IMR-90 (cell line): ENCODE data around the gene PNISR. TPM values are rescaled to one million over a fixed set of nuclear protein-coding genes. Genes with fewer than 3 reads are reported as not detected.

ENCODE experiments used
- ATAC-seq: fragments of 200-7000 bp; cut with Tn5 transposase; 2 replicates; pipeline ENCODE4 v1.9.1; 2020; ENCODE audit warnings: low read depth, mild to moderate bottlenecking, moderate library complexity
- BruUV-seq: library from RNA; stranded (reverse); fragments of 400-500 nt; replicated peaks from 2 replicates; lab custom pipeline; 2021; lab: Mats Ljungman, UMichigan
- CTCF ChIA-PET: fragments of 300-600 bp; formaldehyde crosslinking; extraction: SDS; loops from one replicate; lab custom pipeline; 2021; ENCODE audit warnings: antibody characterized with exemption; lab: Yijun Ruan, JAX
- POLR2A ChIA-PET: fragments of 300-600 bp; sonication (Branson Sonifier 250); formaldehyde crosslinking; loops from one replicate; lab custom pipeline; 2022; ENCODE audit warnings: antibody characterized with exemption; ENCODE audit not compliant: unreplicated experiment; lab: Charles Lee
- DNase-seq: peaks from one replicate; pipeline ENCODE4 v3.0.0; 2013
- H2AFZ ChIP-seq: replicated peaks from 2 replicates; pipeline ENCODE3; 2013; ENCODE audit warnings: low read length, mild to moderate bottlenecking; ENCODE audit not compliant: poor library complexity
- H2AK5ac ChIP-seq: 2 replicates; pipeline ENCODE4 v1.6.1; 2013; ENCODE audit warnings: low read depth, low read length, inconsistent platforms
- H2AK9ac ChIP-seq: replicated peaks from 2 replicates; pipeline ENCODE3; 2013; ENCODE audit warnings: mild to moderate bottlenecking, low read depth, low read length, moderate library complexity; ENCODE audit not compliant: poor library complexity
- H2BK120ac ChIP-seq: 2 replicates; pipeline ENCODE4 v1.6.1; 2013; ENCODE audit warnings: low read depth, low read length, inconsistent platforms
- H2BK15ac ChIP-seq: 3 replicates; pipeline ENCODE4 v1.6.1; 2013; ENCODE audit warnings: low read depth, low read length, inconsistent platforms
- H2BK20ac ChIP-seq: 2 replicates; pipeline ENCODE4 v1.6.1; 2013; ENCODE audit warnings: low read depth, mild to moderate bottlenecking, inconsistent platforms, low read length, moderate library complexity
- H2BK5ac ChIP-seq: 2 replicates; pipeline ENCODE4 v1.6.1; 2013; ENCODE audit warnings: mild to moderate bottlenecking, low read depth, low read length, inconsistent platforms; ENCODE audit not compliant: poor library complexity, severe bottlenecking
- H3K14ac ChIP-seq: replicated peaks from 2 replicates; pipeline ENCODE4 v1.6.1; 2013; ENCODE audit warnings: low read depth, low read length, inconsistent platforms
- H3K18ac ChIP-seq: 2 replicates; pipeline ENCODE4 v1.6.1; 2013; ENCODE audit warnings: low read depth, low read length, control low read depth
- H3K23ac ChIP-seq: 2 replicates; pipeline ENCODE4 v1.6.1; 2013; ENCODE audit warnings: low read depth, low read length, inconsistent platforms
- H3K27ac ChIP-seq: 2 replicates; pipeline ENCODE4 v1.5.1; 2013; ENCODE audit warnings: mild to moderate bottlenecking, control low read depth, low read length; ENCODE audit not compliant: insufficient read depth
- H3K27me3 ChIP-seq: 2 replicates; pipeline ENCODE4 v1.6.1; 2013; ENCODE audit warnings: low read length; ENCODE audit not compliant: control insufficient read depth, insufficient read depth
- H3K36me3 ChIP-seq: 2 replicates; pipeline ENCODE4 v1.6.1; 2013; ENCODE audit warnings: low read length, mixed read lengths; ENCODE audit not compliant: control insufficient read depth, insufficient read depth
- H3K4ac ChIP-seq: 2 replicates; pipeline ENCODE4 v1.6.1; 2013; ENCODE audit warnings: low read depth, low read length, inconsistent platforms
- H3K4me1 ChIP-seq: 2 replicates; pipeline ENCODE4 v1.6.1; 2013; ENCODE audit warnings: low read length, mixed read lengths; ENCODE audit not compliant: control insufficient read depth, insufficient read depth
- H3K4me2 ChIP-seq: 2 replicates; pipeline ENCODE4 v1.6.1; 2013; ENCODE audit warnings: low read depth, mild to moderate bottlenecking, control low read depth, low read length, moderate library complexity
- H3K4me3 ChIP-seq: 2 replicates; pipeline ENCODE4 v1.5.1; 2013; ENCODE audit warnings: low read depth, mild to moderate bottlenecking, control low read depth, low read length, moderate library complexity; ENCODE audit not compliant: insufficient read depth
- H3K56ac ChIP-seq: 2 replicates; pipeline ENCODE4 v1.6.1; 2013; ENCODE audit warnings: low read length, inconsistent platforms; ENCODE audit not compliant: insufficient read depth; ENCODE audit errors: extremely low read depth
- H3K79me1 ChIP-seq, 2 experiments: 2 replicates each; pipeline ENCODE4 v1.6.1; 2013; ENCODE audit warnings: low read length in 2 of 2, inconsistent platforms in 1 of 2, low read depth in 1 of 2
- H3K9ac ChIP-seq: 2 replicates; pipeline ENCODE4 v1.6.1; 2013; ENCODE audit warnings: low read depth, low read length, control low read depth
- H3K9me1 ChIP-seq: 2 replicates; pipeline ENCODE4 v1.6.1; 2013; ENCODE audit warnings: low read length, inconsistent platforms; ENCODE audit not compliant: insufficient read depth
- H3K9me3 ChIP-seq: 2 replicates; pipeline ENCODE4 v1.6.1; 2013; ENCODE audit warnings: low read length; ENCODE audit not compliant: control insufficient read depth, insufficient read depth
- H4K20me1 ChIP-seq: 2 replicates; pipeline ENCODE4 v1.6.1; 2013; ENCODE audit warnings: low read length, inconsistent platforms; ENCODE audit not compliant: insufficient read depth
- H4K5ac ChIP-seq: 2 replicates; pipeline ENCODE4 v1.6.1; 2013; ENCODE audit warnings: mild to moderate bottlenecking, low read depth, low read length, control low read depth
- H4K8ac ChIP-seq, 2 experiments: 2 replicates each; pipeline ENCODE4 v1.6.1; 2013; ENCODE audit warnings: low read depth in 2 of 2, low read length in 2 of 2, control low read depth in 1 of 2, inconsistent platforms in 1 of 2
- H4K91ac ChIP-seq: 2 replicates; pipeline ENCODE4 v1.6.1; 2013; ENCODE audit warnings: low read depth, low read length, inconsistent platforms; ENCODE audit not compliant: insufficient read depth
- BHLHE40 ChIP-seq: fragments of 150-350 bp; IDR thresholded peaks from 2 replicates; pipeline ENCODE4 v1.6.1; 2016; ENCODE audit warnings: mild to moderate bottlenecking, low read depth, low read length
- CHD1 ChIP-seq: IDR thresholded peaks from 2 replicates; pipeline ENCODE4 v1.6.1; 2012; ENCODE audit warnings: low read depth, low read length, improper control_type of control experiment
- CTCF ChIP-seq: conservative IDR thresholded peaks from 2 replicates; pipeline ENCODE4 v1.5.1; 2012; ENCODE audit warnings: mild to moderate bottlenecking, low read depth, low read length, improper control_type of control experiment
- ELK1 ChIP-seq: fragments of 150-350 bp; IDR thresholded peaks from 2 replicates; pipeline ENCODE4 v1.6.1; 2016; ENCODE audit warnings: low read depth, mild to moderate bottlenecking, low read length, moderate library complexity, borderline replicate concordance
- FOS ChIP-seq: fragments of 150-350 bp; IDR thresholded peaks from 2 replicates; pipeline ENCODE4 v1.6.1; 2016; ENCODE audit warnings: low read depth, low read length
- MAFK ChIP-seq: IDR thresholded peaks from 2 replicates; pipeline ENCODE4 v1.6.1; 2012; ENCODE audit warnings: low read depth, low read length, improper control_type of control experiment
- MAZ ChIP-seq: IDR thresholded peaks from 2 replicates; pipeline ENCODE4 v1.6.1; 2012; ENCODE audit warnings: low read depth, mild to moderate bottlenecking, low read length, improper control_type of control experiment, moderate library complexity, borderline replicate concordance
- MXI1 ChIP-seq: IDR thresholded peaks from 2 replicates; pipeline ENCODE4 v1.6.1; 2012; ENCODE audit warnings: low read depth, mild to moderate bottlenecking, low read length, moderate library complexity, borderline replicate concordance
- NFE2L2 ChIP-seq: fragments of 150-350 bp; IDR thresholded peaks from 2 replicates; pipeline ENCODE4 v1.6.1; 2016; ENCODE audit warnings: low read depth, mild to moderate bottlenecking, low read length
- RAD21 ChIP-seq: IDR thresholded peaks from 2 replicates; pipeline ENCODE4 v1.6.1; 2012; ENCODE audit warnings: low read length, improper control_type of control experiment
- RCOR1 ChIP-seq: IDR thresholded peaks from 2 replicates; pipeline ENCODE4 v1.6.1; 2012; ENCODE audit warnings: mild to moderate bottlenecking, low read length, improper control_type of control experiment; ENCODE audit not compliant: insufficient replicate concordance
- RFX5 ChIP-seq: IDR thresholded peaks from 2 replicates; pipeline ENCODE4 v1.8.0; 2012; ENCODE audit warnings: low read depth, mild to moderate bottlenecking, low read length, moderate library complexity
- SMC3 ChIP-seq: fragments of 150-350 bp; IDR thresholded peaks from 2 replicates; pipeline ENCODE4 v1.6.1; 2016; ENCODE audit warnings: low read depth, mild to moderate bottlenecking, antibody characterized with exemption, low read length, moderate library complexity
- USF2 ChIP-seq: fragments of 150-350 bp; IDR thresholded peaks from 2 replicates; pipeline ENCODE4 v1.6.1; 2017; ENCODE audit warnings: mild to moderate bottlenecking, antibody characterized with exemption, low read length, low read depth
- WGBS, 2 experiments: methylation state at CpG; one replicate each; pipeline versions ENCODE4 v1.1.5 to v1.1.7; 2013; ENCODE audit warnings: missing lambda C conversion rate in 2 of 2; ENCODE audit not compliant: insufficient read length in 1 of 2; ENCODE audit errors: extremely low coverage in 2 of 2; 5-methylcytosine and 5-hydroxymethylcytosine counted together
- dilution Hi-C: fragments of 300-500 bp; cut with HindIII; formaldehyde crosslinking; loops from one replicate; pipeline ENCODE4 v1.14.3; 2018; ENCODE audit warnings: low sequenced_read_pairs; ENCODE audit not compliant: unreplicated experiment
- in situ Hi-C: fragments of 300-500 bp; cut with MboI; formaldehyde crosslinking; loops from 3 replicates; pipeline ENCODE4 v1.14.3; 2019; ENCODE audit warnings: low sequenced_read_pairs, inconsistent platforms, mixed read lengths
- intact Hi-C: fragments of 100-400 bp; cut with micrococcal nuclease; formaldehyde crosslinking; loops from 2 replicates; pipeline ENCODE4 v1.10.0; 2022
- polyA plus RNA-seq, 3 experiments: library from polyadenylated mRNA; depleted of rRNA; stranded (reverse); fragments of >200 nt; gene quantifications; 2 replicates each; pipeline ENCODE4 v1.2.3, GENCODE V29; 2012; ENCODE audit warnings: low replicate concordance in 1 of 3
- total RNA-seq: library from RNA; depleted of rRNA; stranded (reverse); fragments of >200 nt; gene quantifications from 2 replicates; pipeline ENCODE4 v1.2.3, GENCODE V29; 2012

Gene PNISR
- total and polyA plus RNA-seq, 2 of the 4 experiments (the other 2 are of a cell fraction), result 44.5 to 46.2 TPM

- no peak overlapping the region for H2AK9ac ChIP-seq
- no peak overlapping the region for H3K18ac ChIP-seq
- no peak overlapping the region for H2BK120ac ChIP-seq
- H2BK20ac ChIP-seq, result no peak overlapping the region
- H4K8ac ChIP-seq, result no peak overlapping the region
- DNase-seq (no peak), ATAC-seq (no peak)
- H2BK5ac ChIP-seq, result no peak overlapping the region
- BruUV-seq, result no TSS peak
- no peaks in the 10 kb centered on the region for H4K20me1 ChIP-seq
- TF ChIP-seq MAZ, result no peak
- no peak for TF ChIP-seq SMC3
- TF ChIP-seq USF2, result no peak
- no peak for TF ChIP-seq FOS
- no peak for TF ChIP-seq CTCF
- no peak for TF ChIP-seq RCOR1
- no peak for TF ChIP-seq BHLHE40
- TF ChIP-seq CHD1, result no peak
- no peak for TF ChIP-seq MAFK
- no peak for TF ChIP-seq RFX5
- TF ChIP-seq RAD21, result no peak
- TF ChIP-seq ELK1, result no peak
- TF ChIP-seq MXI1, result no peak
- TF ChIP-seq NFE2L2, result no peak
- H3K14ac ChIP-seq, result no peak overlapping the region
- no peaks in the 10 kb centered on the region for H3K4me1 ChIP-seq
- H4K5ac ChIP-seq, result no peak overlapping the region
- H3K4ac ChIP-seq, result no peak overlapping the region
- H3K23ac ChIP-seq, result no peak overlapping the region
- no peaks in the 10 kb centered on the region for H3K79me1 ChIP-seq
- H3K27me3 ChIP-seq, result peaks cover 7% of the 10 kb centered on the region; the same call in 1 of the 2 replicates
- H2AFZ ChIP-seq, result no peak overlapping the region
- no peak overlapping the region for H2BK15ac ChIP-seq
- intact Hi-C loops, result no loop called here
- ChIA-PET POLR2A (no interaction called here), CTCF (no interaction called here)
- no peak overlapping the region for H3K27ac ChIP-seq
- H4K91ac ChIP-seq, result no peak overlapping the region
- no peak overlapping the region for H3K56ac ChIP-seq
- H3K9ac ChIP-seq, result no peak overlapping the region
- no peaks in the 10 kb centered on the region for H3K36me3 ChIP-seq
- dilution Hi-C loops, result no loop called here
- no peaks in the 10 kb centered on the region for H3K9me1 ChIP-seq
- H3K4me3 ChIP-seq, result no peak overlapping the region
- no peak overlapping the region for H3K4me2 ChIP-seq
- no peak overlapping the region for H2AK5ac ChIP-seq
- WGBS, 2 experiments, result 38% methylated on average over 2 of the region's 10 CpGs; no CpG with 5 or more reads in 1 of the 2 experiments
- in situ Hi-C loops, result no loop called here
- no peaks in the 10 kb centered on the region for H3K9me3 ChIP-seq
Measured at GRCh38 chr6:99350573-99350972, 74.5 kb downstream of the PNISR start.
